Measurements from ENCODE around the gene HDDC2. TPM values are rescaled to one million over a fixed set of nuclear protein-coding genes. Genes with fewer than 3 reads are reported as not detected.
A peak's percentile ranks its signal among the peaks of the same experiment; 100 is the strongest.

The HDDC2 gene
- total RNA-seq, 1 donor = 71.5 TPM

- no peak overlapping the region for H3K4me3 ChIP-seq (ENCODE audit: low read depth, low read length)
- no peak for DNase-seq (ENCODE audit: low read depth)
Observed at GRCh38 chr6:125315548-125315947, 13.8 kb upstream of the HDDC2 start.

GRCh38 chr6:125314009-125314581 is 12.3 kb upstream of the HDDC2 start:
- TF ChIP-seq CTCF (IDR thresholded peaks at IDR 0.05; ENCODE audit: insufficient read depth, low read length) = peak; percentile 86
- no peak overlapping the region for H3K4me3 ChIP-seq (ENCODE audit: low read depth, low read length)
- peak; percentile 84 for DNase-seq (ENCODE audit: low read depth)

More at GRCh38 chr6:125315548-125315947, 13.8 kb upstream of the HDDC2 start:
- no peak for TF ChIP-seq CTCF (IDR thresholded peaks at IDR 0.05; ENCODE audit: insufficient read depth, low read length)

GRCh38 chr6:125312950-125313349 is 11.2 kb upstream of the HDDC2 start:
- H3K4me3 ChIP-seq (ENCODE audit: low read depth, low read length) = no peak overlapping the region
- no peak for DNase-seq (ENCODE audit: low read depth)
- no peak for TF ChIP-seq CTCF (IDR thresholded peaks at IDR 0.05; ENCODE audit: insufficient read depth, low read length)

- DNase-seq (ENCODE audit: low read depth) = peak; percentile 45
- no peak overlapping the region for H3K4me3 ChIP-seq (ENCODE audit: low read depth, low read length)
- no peak for TF ChIP-seq CTCF (IDR thresholded peaks at IDR 0.05; ENCODE audit: insufficient read depth, low read length)
Observed at GRCh38 chr6:125312478-125312877, 10.7 kb upstream of the HDDC2 start.

GRCh38 chr6:125310994-125311649 is 9.4 kb upstream of the HDDC2 start:
- peak; percentile 84 for DNase-seq (ENCODE audit: low read depth)
- TF ChIP-seq CTCF (IDR thresholded peaks at IDR 0.05; ENCODE audit: insufficient read depth, low read length) = peak; percentile 82
- H3K4me3 ChIP-seq (ENCODE audit: low read depth, low read length) = no peak overlapping the region

GRCh38 chr6:125307964-125308615 is 6.3 kb upstream of the HDDC2 start:
- DNase-seq (ENCODE audit: low read depth) = no peak
- no peak for TF ChIP-seq CTCF (IDR thresholded peaks at IDR 0.05; ENCODE audit: insufficient read depth, low read length)
- no peak overlapping the region for H3K4me3 ChIP-seq (ENCODE audit: low read depth, low read length)
